Measurements from ENCODE around the gene PDE8A. TPM values are rescaled to one million over a fixed set of nuclear protein-coding genes. Genes with fewer than 3 reads are reported as not detected.

Gene PDE8A
- total and polyA plus RNA-seq, 2 of the 13 experiments (the other 11 are each of a cell fraction or from before 2014, with no cell fraction given) = 26.3 to 48.5 TPM

DNA sequence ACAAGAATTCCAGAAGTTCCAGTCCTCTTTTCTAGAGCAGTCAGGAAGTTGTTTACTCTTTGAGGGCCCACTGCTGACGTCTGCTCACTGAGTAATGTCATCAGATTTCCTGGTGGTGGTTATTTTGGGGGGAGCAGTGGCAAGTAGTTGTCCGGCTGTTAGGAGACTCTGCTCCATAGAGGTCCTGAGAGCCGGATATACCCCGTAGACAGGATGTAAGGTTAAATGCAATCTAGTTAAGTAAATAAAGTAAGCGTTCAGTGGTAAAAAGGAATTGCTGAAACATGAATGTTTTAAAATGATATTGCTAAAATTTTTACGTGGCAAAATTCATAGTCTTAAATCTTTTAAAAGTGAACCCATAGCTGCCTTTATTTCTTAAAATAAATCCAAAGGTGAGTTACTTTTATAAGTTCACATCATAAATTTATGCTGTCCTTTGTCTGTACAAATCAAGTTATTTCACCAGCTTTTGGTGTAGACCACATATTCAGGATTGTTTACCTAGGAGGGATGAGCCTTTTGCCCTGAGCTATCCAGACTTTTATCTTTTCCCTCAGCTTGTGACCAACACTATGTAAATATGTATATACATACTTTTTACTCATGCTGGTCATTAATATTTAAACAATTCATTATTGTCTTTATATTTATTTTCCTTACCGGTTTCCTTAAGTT is 65.8 kb downstream of the PDE8A start (continued):
- TF ChIP-seq ZNF552 (CRISPR knock-in tag; IDR thresholded peaks at IDR 0.05; ENCODE audit: borderline replicate concordance) = no peak
- TF ChIP-seq ATF7-NPFF (CRISPR knock-in tag; IDR thresholded peaks at IDR 0.05; ENCODE audit: low read depth) = no peak
- peak; percentile 83 for TF ChIP-seq TCF7 (IDR thresholded peaks at IDR 0.05; ENCODE audit: low read depth)
- no peak for TF ChIP-seq RFX3 (CRISPR knock-in tag; IDR thresholded peaks at IDR 0.05)
- TF ChIP-seq IKZF1 (IDR thresholded peaks at IDR 0.05) = no peak
- no peak for TF ChIP-seq JDP2 (CRISPR knock-in tag; IDR thresholded peaks at IDR 0.05; ENCODE audit: borderline replicate concordance)
- TF ChIP-seq BCL6 (CRISPR knock-in tag; IDR thresholded peaks at IDR 0.05) = peak; percentile 56
- TF ChIP-seq NR2F6 (IDR thresholded peaks at IDR 0.05) = peak; percentile 32; the same call in 1 of the 2 replicates
- TF ChIP-seq NR2F6 (CRISPR knock-in tag; IDR thresholded peaks at IDR 0.05) = peak; percentile 48; the same call in 1 of the 2 replicates
- TF ChIP-seq SYNCRIP (IDR thresholded peaks at IDR 0.05; ENCODE audit: insufficient read depth, low read depth, low read length) = no peak
- TF ChIP-seq U2AF2 (IDR thresholded peaks at IDR 0.05; ENCODE audit: low read depth, low read length) = no peak
- peak; percentile 78 for TF ChIP-seq CREM (IDR thresholded peaks at IDR 0.05)
- TF ChIP-seq CREM (CRISPR knock-in tag; IDR thresholded peaks at IDR 0.05) = no peak
- TF ChIP-seq STAT5B (CRISPR knock-in tag; IDR thresholded peaks at IDR 0.05) = no peak
- TF ChIP-seq, protein P1, sequence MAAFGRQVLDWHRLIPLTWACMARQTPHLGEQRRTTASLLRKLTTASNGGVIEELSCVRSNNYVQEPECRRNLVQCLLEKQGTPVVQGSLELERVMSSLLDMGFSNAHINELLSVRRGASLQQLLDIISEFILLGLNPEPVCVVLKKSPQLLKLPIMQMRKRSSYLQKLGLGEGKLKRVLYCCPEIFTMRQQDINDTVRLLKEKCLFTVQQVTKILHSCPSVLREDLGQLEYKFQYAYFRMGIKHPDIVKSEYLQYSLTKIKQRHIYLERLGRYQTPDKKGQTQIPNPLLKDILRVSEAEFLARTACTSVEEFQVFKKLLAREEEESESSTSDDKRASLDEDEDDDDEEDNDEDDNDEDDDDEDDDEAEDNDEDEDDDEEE (CRISPR knock-in tag; IDR thresholded peaks at IDR 0.05) = no peak
- TF ChIP-seq, protein P2, sequence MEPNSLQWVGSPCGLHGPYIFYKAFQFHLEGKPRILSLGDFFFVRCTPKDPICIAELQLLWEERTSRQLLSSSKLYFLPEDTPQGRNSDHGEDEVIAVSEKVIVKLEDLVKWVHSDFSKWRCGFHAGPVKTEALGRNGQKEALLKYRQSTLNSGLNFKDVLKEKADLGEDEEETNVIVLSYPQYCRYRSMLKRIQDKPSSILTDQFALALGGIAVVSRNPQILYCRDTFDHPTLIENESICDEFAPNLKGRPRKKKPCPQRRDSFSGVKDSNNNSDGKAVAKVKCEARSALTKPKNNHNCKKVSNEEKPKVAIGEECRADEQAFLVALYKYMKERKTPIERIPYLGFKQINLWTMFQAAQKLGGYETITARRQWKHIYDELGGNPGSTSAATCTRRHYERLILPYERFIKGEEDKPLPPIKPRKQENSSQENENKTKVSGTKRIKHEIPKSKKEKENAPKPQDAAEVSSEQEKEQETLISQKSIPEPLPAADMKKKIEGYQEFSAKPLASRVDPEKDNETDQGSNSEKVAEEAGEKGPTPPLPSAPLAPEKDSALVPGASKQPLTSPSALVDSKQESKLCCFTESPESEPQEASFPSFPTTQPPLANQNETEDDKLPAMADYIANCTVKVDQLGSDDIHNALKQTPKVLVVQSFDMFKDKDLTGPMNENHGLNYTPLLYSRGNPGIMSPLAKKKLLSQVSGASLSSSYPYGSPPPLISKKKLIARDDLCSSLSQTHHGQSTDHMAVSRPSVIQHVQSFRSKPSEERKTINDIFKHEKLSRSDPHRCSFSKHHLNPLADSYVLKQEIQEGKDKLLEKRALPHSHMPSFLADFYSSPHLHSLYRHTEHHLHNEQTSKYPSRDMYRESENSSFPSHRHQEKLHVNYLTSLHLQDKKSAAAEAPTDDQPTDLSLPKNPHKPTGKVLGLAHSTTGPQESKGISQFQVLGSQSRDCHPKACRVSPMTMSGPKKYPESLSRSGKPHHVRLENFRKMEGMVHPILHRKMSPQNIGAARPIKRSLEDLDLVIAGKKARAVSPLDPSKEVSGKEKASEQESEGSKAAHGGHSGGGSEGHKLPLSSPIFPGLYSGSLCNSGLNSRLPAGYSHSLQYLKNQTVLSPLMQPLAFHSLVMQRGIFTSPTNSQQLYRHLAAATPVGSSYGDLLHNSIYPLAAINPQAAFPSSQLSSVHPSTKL (CRISPR knock-in tag; IDR thresholded peaks at IDR 0.05) = peak; percentile 77
- TF ChIP-seq, protein P3, sequence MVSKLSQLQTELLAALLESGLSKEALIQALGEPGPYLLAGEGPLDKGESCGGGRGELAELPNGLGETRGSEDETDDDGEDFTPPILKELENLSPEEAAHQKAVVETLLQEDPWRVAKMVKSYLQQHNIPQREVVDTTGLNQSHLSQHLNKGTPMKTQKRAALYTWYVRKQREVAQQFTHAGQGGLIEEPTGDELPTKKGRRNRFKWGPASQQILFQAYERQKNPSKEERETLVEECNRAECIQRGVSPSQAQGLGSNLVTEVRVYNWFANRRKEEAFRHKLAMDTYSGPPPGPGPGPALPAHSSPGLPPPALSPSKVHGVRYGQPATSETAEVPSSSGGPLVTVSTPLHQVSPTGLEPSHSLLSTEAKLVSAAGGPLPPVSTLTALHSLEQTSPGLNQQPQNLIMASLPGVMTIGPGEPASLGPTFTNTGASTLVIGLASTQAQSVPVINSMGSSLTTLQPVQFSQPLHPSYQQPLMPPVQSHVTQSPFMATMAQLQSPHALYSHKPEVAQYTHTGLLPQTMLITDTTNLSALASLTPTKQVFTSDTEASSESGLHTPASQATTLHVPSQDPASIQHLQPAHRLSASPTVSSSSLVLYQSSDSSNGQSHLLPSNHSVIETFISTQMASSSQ (IDR thresholded peaks at IDR 0.05; ENCODE audit: low read depth) = peak; percentile 66
- TF ChIP-seq, protein P3 (CRISPR knock-in tag; IDR thresholded peaks at IDR 0.05; ENCODE audit: borderline replicate concordance) = no peak
- 0 out of 4 replicates have a peak, but pooled peaks of 1 of the 2 experiments have one; percentile 44 for TF ChIP-seq KLF16 (CRISPR knock-in tag; IDR thresholded peaks at IDR 0.05)
- TF ChIP-seq NR2F2 (IDR thresholded peaks at IDR 0.05; ENCODE audit: borderline replicate concordance, low read depth) = no peak
- TF ChIP-seq REL (CRISPR knock-in tag; conservative IDR thresholded peaks at IDR 0.05) = no peak
- TF ChIP-seq PHF5A (CRISPR knock-in tag; IDR thresholded peaks at IDR 0.05; ENCODE audit: low read depth, unreplicated experiment) = no peak
- no peak for TF ChIP-seq ZNF737 (CRISPR knock-in tag; IDR thresholded peaks at IDR 0.05; ENCODE audit: borderline replicate concordance)
- TF ChIP-seq HNRNPH1 (optimal IDR thresholded peaks at IDR 0.05; ENCODE audit: low read depth, low read length) = no peak
